NB4 (cell line): ENCODE measurements around the gene NEK11.
A peak's percentile ranks its signal among the peaks of the same experiment; 100 is the strongest.
"Not testable (repeated sequence)": the region's sequence is repeated elsewhere in the genome, so short reads cannot be mapped to it uniquely, and the experiment has no call there.

ENCODE experiments used
- DNase-seq: peaks from one replicate; pipeline ENCODE4 v3.0.0; 2010; ENCODE audit warnings: low read depth
- H3K4me3 ChIP-seq: one replicate; pipeline ENCODE4 v1.5.1; 2011; ENCODE audit warnings: mild to moderate bottlenecking, low read depth, low read length, moderate library complexity
- CTCF ChIP-seq: IDR thresholded peaks from one replicate; pipeline ENCODE4 v1.5.1; 2012; ENCODE audit warnings: low read depth, low read length
- MAX ChIP-seq: IDR thresholded peaks from 2 replicates; pipeline ENCODE4 v1.6.1; 2011; ENCODE audit warnings: low read depth, low read length
- MYC ChIP-seq: IDR thresholded peaks from 2 replicates; pipeline ENCODE4 v1.6.1; 2011; ENCODE audit warnings: low read depth, low read length
- POLR2A ChIP-seq: IDR thresholded peaks from 2 replicates; pipeline ENCODE4 v1.6.1; 2011; ENCODE audit warnings: mild to moderate bottlenecking; ENCODE audit not compliant: insufficient read length; ENCODE audit errors: extremely low read depth

Gene NEK11

GRCh38 chr3:131031660-131032059, 5.0 kb downstream of the NEK11 start:
- H3K4me3 ChIP-seq = no peak overlapping the region
- DNase-seq = no peak
- no peak for TF ChIP-seq MYC
- no peak for TF ChIP-seq MAX
- no peak for TF ChIP-seq POLR2A
- no peak for TF ChIP-seq CTCF

DNA sequence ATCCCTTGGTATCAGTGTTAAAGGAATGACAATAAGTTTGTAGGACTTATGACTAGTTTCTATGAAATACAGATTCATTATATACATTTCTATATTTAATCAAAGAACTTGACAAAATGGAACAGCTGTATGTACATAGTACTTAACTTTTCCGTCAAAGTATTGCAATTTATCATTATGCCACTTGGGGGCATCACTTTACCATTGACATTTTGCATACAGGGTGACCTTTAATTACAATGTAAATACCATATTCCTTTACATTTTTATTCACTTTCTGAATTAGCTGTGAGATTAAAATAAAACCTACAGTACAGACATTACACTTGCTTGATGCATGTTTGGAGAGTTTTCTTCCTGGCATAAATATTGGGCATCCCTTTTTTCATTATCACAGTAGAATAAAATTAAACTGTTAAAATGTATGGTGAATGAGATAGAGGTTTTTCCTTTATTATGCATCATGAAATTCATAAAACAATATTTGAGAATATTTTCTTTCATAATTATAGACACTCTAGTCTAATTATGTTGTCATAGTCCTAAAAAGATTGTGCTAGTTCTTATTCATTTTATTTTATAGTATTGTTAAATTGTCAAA, 6.9 kb downstream of the NEK11 start:
- DNase-seq = peak; percentile 63
- H3K4me3 ChIP-seq = no peak overlapping the region
- no peak for TF ChIP-seq MAX
- TF ChIP-seq CTCF = peak; percentile 39

DNA sequence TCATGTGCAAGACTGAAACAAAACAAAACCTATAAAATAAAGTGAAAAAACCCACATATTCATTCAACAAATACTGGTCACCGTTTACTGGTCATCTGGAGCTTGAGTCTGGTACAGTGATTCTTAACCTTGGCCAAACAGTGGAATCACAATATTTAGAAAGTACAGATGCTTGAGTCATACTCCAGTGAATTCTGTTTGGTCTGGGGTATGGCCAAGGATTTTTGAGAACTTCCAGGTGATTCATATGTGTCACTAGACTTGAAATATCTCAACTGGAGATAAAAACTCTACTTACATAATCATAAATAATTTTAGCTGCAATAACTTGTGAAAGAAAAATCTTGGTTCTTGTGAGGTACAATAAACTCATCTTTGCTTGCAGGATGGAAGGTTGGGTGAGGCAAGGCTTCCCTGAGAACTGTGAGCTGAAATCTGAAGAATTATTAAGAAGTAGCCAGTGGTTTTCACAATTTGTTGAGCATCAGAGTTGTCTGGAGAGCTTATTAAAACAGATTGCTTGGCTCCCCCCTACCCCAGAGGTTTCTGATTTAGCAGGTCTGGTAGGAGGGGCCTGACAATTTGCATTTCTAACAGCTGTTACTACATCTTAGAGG, 9.6 kb downstream of the NEK11 start:
- TF ChIP-seq POLR2A = no peak
- TF ChIP-seq MAX = no peak
- no peak for TF ChIP-seq MYC
- no peak for TF ChIP-seq CTCF
- no peak for DNase-seq
- no peak overlapping the region for H3K4me3 ChIP-seq

- no peak for DNase-seq
- TF ChIP-seq MYC (no peak), MAX (no peak), POLR2A (no peak), CTCF (no peak)
- no peak overlapping the region for H3K4me3 ChIP-seq
Measured at GRCh38 chr3:131036986-131037385, 10.3 kb downstream of the NEK11 start.

- TF ChIP-seq CTCF (no peak), POLR2A (no peak), MYC (no peak), MAX (no peak)
- no peak overlapping the region for H3K4me3 ChIP-seq
- no peak for DNase-seq
Measured at GRCh38 chr3:131038326-131038725, 11.6 kb downstream of the NEK11 start.

DNA sequence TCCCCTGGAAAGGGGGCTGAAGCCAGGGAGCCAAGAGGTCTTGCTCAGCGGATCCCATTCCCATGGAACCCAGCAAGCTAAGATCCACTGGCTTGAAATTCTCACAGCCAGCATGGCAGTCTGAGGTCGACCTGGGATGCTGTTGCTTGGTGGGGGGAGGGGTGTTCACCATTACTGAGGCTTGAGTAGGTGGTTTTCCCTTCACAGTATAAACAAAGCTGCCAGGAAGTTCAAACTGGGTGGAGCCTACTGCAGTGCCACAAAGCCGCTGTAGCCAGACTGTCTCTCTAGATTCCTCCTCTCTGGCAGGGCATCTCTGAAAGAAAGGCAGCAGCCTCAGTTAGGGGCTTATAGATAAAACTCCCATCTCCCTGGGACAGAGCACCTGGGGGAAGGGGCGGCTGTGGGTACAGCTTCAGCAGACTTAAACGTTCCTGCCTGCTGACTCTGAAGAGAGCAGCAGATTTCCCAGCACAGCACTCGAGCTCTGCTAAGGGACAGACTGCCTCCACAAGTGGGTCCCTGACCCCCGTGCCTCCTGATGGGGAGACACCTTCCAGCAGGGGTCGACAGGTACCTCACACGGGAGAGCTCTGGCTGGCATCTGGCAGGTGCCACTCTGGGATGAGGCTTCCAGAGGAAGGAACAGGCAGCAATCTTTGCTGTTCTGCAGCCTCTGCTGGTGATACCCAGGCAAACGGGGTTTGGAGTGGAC, 15.8 kb downstream of the NEK11 start:
- H3K4me3 ChIP-seq, DNase-seq: not testable (repeated sequence)
